ENCODE data around the gene SCAF1.
A peak's percentile ranks its signal among the peaks of the same experiment; 100 is the strongest.

SCAF1 gene

GRCh38 chr19:49643466-49643865 lies 1.5 kb downstream of the SCAF1 start:
- TF ChIP-seq CTCF (IDR thresholded peaks at IDR 0.05), result no peak

DNA sequence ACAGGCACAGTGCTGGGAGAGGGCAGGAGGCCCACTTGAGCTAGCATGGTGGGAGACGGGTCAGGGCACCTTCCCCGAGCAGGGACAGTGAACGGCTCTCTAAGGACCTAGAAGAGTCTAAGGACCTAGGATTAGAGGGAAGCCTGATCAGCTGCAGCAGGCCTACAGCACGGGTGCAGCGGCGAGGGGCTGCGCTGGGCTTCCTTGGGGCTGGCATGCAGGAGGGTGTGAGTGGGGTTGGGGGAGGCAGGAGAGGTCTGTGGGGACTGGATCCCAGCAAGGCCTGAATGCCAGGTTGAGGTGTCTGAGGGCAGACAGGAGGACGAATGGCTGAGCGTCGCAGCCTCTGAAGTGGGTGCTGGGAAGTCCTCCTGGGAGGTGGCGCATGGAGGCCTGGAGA lies 3.6 kb downstream of the SCAF1 start:
- Histone ChIP-seq H3K27me3 (ENCODE audit: control insufficient read depth, insufficient read depth, low read length) (no peaks in the 10 kb centered on the region), H3K4me1 (peaks cover 18% of the 10 kb centered on the region), H3K36me3 (ENCODE audit: control insufficient read depth, insufficient read depth, low read length) (no peaks in the 10 kb centered on the region), H2AFZ (no peak overlapping the region), H3K27ac (no peak overlapping the region), H3K79me2 (peaks cover 48% of the 10 kb centered on the region), H3K4me2 (ENCODE audit: low read length) (no peak overlapping the region), H3K9me3 (ENCODE audit: control insufficient read depth, low read length) (no peaks in the 10 kb centered on the region), H3K4me3 (ENCODE audit: low read depth, low read length) (no peak overlapping the region), H3K9ac (no peak overlapping the region)
- no peak for TF ChIP-seq CTCF (IDR thresholded peaks at IDR 0.05)

More at GRCh38 chr19:49643466-49643865, 1.5 kb downstream of the SCAF1 start:
- Histone ChIP-seq H3K27ac (no peak overlapping the region), H3K36me3 (ENCODE audit: control insufficient read depth, insufficient read depth, low read length) (no peaks in the 10 kb centered on the region), H3K4me2 (ENCODE audit: low read length) (no peak overlapping the region), H3K79me2 (peaks cover 48% of the 10 kb centered on the region), H3K27me3 (ENCODE audit: control insufficient read depth, insufficient read depth, low read length) (no peaks in the 10 kb centered on the region), H3K4me3 (ENCODE audit: low read depth, low read length) (peak overlapping the region; percentile 97), H2AFZ (no peak overlapping the region), H3K9me3 (ENCODE audit: control insufficient read depth, low read length) (no peaks in the 10 kb centered on the region), H3K4me1 (peaks cover 23% of the 10 kb centered on the region), H3K9ac (no peak overlapping the region)

DNA sequence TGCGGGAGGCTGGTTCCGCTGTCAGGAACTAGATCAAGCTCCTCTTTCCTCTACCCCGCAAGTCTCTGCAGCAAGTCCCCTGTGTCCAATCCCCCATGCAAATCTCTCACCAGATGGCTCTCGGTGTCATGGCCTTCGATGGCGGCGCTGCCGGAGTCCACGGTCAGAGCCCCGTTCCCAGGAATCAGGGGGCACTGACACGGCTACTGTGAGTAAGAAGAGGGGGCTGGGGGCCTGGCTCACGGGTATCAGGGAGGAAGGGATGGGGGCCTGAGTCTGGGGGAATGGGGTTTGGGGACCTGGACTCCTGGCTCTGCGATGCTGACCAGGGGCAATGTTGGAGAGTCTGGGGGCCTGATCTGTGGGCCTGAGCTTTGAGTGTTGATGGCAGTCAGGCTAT lies 4.0 kb downstream of the SCAF1 start:
- Histone ChIP-seq H3K79me2 (peaks cover 48% of the 10 kb centered on the region), H3K4me2 (ENCODE audit: low read length) (no peak overlapping the region), H2AFZ (no peak overlapping the region), H3K9me3 (ENCODE audit: control insufficient read depth, low read length) (no peaks in the 10 kb centered on the region), H3K9ac (no peak overlapping the region), H3K27ac (no peak overlapping the region), H3K27me3 (ENCODE audit: control insufficient read depth, insufficient read depth, low read length) (no peaks in the 10 kb centered on the region), H3K36me3 (ENCODE audit: control insufficient read depth, insufficient read depth, low read length) (no peaks in the 10 kb centered on the region), H3K4me3 (ENCODE audit: low read depth, low read length) (no peak overlapping the region), H3K4me1 (peaks cover 15% of the 10 kb centered on the region)
- no peak for TF ChIP-seq CTCF (IDR thresholded peaks at IDR 0.05)

GRCh38 chr19:49646586-49646985 lies 4.6 kb downstream of the SCAF1 start:
- Histone ChIP-seq H2AFZ (no peak overlapping the region), H3K9ac (no peak overlapping the region), H3K27ac (no peak overlapping the region), H3K4me1 (peaks cover 11% of the 10 kb centered on the region), H3K4me3 (ENCODE audit: low read depth, low read length) (no peak overlapping the region), H3K79me2 (peaks cover 48% of the 10 kb centered on the region), H3K9me3 (ENCODE audit: control insufficient read depth, low read length) (no peaks in the 10 kb centered on the region), H3K36me3 (ENCODE audit: control insufficient read depth, insufficient read depth, low read length) (no peaks in the 10 kb centered on the region), H3K4me2 (ENCODE audit: low read length) (no peak overlapping the region), H3K27me3 (ENCODE audit: control insufficient read depth, insufficient read depth, low read length) (no peaks in the 10 kb centered on the region)
- no peak for TF ChIP-seq CTCF (IDR thresholded peaks at IDR 0.05)

GRCh38 chr19:49651029-49651819 lies 9.2 kb downstream of the SCAF1 start:
- no peaks in the 10 kb centered on the region for H3K36me3 ChIP-seq (ENCODE audit: control insufficient read depth, insufficient read depth, low read length)
- no peak overlapping the region for H3K9ac ChIP-seq
- H3K4me3 ChIP-seq (ENCODE audit: low read depth, low read length), result no peak overlapping the region
- no peaks in the 10 kb centered on the region for H3K4me1 ChIP-seq
- H3K27me3 ChIP-seq (ENCODE audit: control insufficient read depth, insufficient read depth, low read length), result no peaks in the 10 kb centered on the region
- peaks cover 15% of the 10 kb centered on the region for H3K79me2 ChIP-seq
- H2AFZ ChIP-seq, result no peak overlapping the region
- TF ChIP-seq CTCF (IDR thresholded peaks at IDR 0.05), result no peak
- no peak overlapping the region for H3K4me2 ChIP-seq (ENCODE audit: low read length)
- H3K9me3 ChIP-seq (ENCODE audit: control insufficient read depth, low read length), result no peaks in the 10 kb centered on the region
- H3K27ac ChIP-seq, result no peak overlapping the region

Measured in parathyroid adenoma (tissue), 2 donors.